NCI-H345 (cell line): ENCODE data around the gene TMEM186.
"Not testable (repeated sequence)": the region's sequence is repeated elsewhere in the genome, so short reads cannot be mapped to it uniquely, and the experiment has no call there.

Experiments used
- DNase-seq: peaks from one replicate; lab custom pipeline; 2025; lab: John Stamatoyannopoulos, UW

TMEM186 gene

DNA sequence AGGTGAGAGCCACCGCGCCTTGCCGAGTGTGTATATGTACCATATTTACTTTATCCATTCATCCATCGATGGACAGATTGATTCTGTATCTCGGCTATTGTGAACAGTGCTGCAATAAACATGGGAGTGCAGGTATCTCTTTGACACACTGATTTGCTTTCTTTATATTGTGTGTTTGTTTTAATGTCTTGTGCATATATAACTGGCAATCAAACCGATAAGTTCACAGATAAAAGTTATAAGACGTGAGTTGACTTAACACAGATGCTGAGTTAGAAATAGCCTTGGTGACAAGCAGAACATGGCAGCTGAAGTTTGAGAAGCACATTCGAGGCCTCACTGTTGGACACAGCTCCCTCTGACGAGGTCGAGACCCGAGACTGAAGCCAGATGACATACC, 23.2 kb downstream of the TMEM186 start:
- DNase-seq, result no peak

GRCh38 chr16:8773537-8773936, 23.9 kb downstream of the TMEM186 start:
- DNase-seq, result no peak

DNA sequence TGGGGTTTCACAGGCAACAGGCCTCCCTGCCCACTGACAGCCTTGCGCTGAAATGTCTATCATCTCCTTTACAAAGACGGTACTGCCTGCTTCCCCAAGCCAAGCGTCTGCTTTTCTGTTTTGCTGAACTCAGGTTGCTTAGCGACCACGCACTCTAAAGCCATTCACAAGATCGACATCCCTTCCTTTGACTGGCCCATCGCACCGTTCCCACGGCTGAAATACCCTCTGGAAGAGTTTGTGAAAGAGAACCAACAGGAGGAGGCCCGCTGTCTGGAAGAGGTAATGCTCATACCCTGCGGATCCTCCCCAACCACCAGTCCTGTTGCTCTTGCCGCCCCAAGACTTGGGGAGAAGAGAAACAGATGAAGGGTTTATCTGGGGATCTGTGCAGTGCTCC, 28.7 kb downstream of the TMEM186 start:
- no peak for DNase-seq

DNA sequence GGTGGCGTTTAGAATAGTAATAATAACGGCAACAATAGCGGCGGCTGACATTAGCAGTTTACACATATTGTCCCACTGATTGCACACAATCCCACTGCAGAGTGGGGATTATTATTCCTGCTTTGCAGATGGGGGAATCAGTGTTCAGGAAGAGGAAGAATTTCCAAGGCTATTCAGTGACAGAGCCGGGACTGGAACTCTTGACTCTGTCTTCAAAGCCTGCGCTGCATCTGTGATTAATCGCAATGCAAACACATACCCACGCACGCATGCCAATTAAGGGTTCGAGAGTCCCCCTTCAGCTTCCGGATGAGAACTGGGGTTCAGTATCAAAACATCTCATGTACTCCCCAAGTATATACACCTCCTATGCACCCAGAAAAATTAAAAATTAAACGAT, 29.2 kb downstream of the TMEM186 start:
- DNase-seq, result no peak

DNA sequence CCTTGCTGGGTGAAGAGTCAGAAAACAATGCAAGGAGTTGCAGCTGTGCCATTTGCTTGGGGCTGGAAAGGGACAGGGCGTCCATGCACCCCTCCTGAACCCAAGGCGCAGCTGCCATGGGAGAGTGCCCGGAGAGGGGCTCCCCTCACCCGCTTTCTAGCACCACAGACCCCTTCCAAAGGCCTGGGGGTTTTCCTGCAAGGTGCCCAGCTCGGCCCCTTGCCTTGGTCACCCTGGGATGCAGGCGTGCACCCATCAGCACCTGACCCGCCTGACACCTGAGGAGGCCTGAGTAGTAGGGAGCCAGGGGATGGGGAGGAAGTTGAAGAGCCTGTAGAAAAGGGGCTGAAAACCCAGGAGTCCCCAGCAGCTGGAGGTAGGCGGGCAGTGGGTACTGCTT, 30.3 kb downstream of the TMEM186 start:
- DNase-seq, result no peak

- no peak for DNase-seq
Observed at GRCh38 chr16:8764525-8765250, 32.8 kb downstream of the TMEM186 start.

DNA sequence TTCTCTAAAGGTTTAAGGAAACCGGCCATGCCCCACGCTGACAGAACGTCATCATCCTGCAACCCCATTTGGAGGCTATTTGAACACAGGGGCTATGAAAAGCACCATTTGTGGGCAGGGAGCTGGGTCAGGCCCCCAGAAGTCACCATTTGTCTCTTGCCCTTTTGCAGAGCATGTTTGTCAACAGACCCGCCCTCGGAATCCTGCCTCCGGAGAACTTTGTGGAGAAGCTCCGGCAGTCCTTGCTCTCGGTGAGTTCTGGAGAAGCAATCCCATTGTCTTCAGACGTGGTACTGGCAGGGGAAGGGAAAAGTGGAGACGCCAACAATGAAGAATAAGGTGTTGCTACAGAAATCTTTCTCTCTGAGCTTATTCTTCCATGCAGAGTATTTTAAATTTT, 33.5 kb downstream of the TMEM186 start:
- no peak for DNase-seq

- no peak for DNase-seq
Observed at GRCh38 chr16:8763083-8763482, 34.4 kb downstream of the TMEM186 start.

- DNase-seq, result no peak
Observed at GRCh38 chr16:8762254-8762653, 35.2 kb downstream of the TMEM186 start.

- DNase-seq, result no peak
Observed at GRCh38 chr16:8761078-8761477, 36.4 kb downstream of the TMEM186 start.

DNA sequence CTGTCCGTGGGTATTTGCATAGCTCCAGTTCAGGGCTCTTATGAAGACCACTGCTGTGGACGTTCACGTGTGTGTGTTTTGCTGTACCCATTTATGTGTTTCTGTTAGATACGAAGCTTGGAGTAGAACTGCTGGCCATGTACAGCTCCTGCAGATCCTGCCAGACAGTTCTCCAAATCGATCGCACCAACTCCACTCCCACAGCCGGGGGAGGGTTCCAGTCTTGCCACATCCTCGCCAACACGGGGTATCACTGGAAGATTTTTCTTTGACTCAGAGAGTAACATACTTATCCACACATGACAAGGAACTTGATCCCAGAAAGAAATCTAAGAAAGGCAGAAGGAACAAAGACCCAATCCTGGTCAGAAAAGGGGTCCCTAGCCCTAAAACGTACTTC, 37.4 kb downstream of the TMEM186 start:
- DNase-seq, result no peak

DNA sequence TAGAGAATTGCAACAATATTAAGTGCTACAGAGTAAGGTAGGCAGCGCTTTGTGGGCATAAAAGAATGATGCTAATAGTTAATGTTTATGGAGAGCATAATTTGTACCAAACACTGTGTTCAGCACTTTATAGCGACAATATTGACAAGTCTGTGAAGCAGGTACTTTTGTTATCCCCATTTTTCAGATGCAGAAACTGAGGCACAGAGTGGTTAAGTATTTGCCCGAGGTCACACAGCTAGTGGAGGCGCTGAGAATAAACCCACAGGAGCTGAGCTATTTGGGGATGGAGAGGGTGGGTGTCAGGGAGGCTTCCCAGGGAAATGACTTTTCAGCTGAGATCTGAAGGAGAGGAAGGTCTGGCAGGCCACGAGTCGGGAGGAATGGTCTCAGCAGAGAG, 39.4 kb downstream of the TMEM186 start:
- no peak for DNase-seq

DNA sequence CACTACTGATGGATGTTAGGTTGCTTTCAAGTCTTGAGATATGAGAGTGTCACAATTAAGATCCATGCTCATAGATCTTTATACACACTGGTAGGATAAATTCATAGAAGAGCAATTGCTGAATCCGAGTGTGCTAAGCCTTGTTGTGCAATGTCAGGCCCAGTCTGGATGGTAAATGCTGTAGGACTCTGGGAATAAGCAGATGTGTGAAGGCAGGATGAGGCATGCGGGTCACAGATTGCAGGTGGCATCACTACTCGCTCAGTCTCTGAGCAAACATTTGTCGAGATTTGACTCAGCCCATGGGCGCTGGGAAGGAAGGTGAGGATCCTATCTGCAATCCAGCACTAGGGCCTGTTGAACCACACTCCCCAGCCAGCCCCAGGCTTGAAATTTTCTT, 40.7 kb downstream of the TMEM186 start:
- DNase-seq, result no peak

GRCh38 chr16:8753416-8754054, 43.9 kb downstream of the TMEM186 start:
- DNase-seq, result no peak

GRCh38 chr16:8752706-8753105, 44.7 kb downstream of the TMEM186 start:
- no peak for DNase-seq

DNA sequence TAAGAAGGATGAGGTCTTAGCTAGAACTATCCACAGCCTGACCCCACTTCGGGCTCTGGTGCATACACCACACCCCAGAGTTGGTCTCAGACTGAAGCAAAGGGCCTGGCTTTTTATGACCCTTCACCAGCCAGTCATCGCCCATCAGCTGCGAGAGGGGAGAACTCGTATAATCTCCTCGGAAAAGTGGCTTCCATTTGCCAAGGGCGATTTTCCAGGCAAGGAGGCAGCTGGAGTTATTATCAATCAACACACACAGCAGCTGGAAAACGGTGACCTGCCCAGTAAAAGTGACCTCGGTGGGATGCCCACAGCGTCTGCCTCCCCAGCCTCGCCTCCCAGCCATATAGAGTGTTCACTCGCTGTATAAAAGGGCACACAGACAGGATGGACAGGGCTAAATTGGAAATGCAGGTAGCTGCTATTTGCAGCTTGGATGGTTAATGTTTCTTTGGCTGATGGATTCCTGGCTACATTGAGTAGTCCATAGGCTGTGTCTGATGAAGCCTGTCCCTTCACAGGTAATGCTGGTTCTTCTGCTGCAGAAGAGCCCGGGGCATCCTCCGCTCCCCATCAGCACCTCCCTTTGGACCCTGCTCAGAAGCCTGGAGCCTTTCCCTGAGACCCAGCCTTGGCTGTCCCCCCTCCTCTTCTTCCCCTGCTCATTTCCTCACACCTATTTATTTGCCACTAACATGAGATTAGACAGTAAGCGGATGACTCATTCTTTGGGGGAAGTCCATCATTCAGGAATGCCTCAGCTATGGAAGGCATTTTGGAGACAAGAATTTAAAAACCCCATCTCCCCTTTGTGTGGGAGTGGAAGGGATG, 45.7 kb downstream of the TMEM186 start:
- DNase-seq, result no peak

DNA sequence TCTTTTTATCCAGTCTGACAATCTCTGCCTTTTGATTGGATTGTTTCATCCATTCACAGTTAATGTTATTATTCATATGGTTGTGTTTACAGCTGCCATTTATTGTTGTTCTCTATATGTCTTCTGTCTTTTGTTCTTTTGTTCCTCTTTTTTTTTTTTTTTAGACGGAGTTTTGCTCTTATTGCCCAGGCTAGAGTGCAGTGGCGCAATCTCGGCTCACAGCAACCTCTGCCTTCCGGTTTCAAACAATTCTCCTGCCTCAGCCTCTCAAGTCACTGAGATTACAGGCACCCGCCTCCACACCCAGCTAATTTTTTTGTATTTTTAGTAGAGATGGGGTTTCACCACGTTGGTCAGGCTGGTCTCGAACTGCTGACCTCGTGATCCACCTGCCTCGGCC, 48.5 kb downstream of the TMEM186 start:
- DNase-seq, result not testable (repeated sequence)
